ENCODE data around the gene NUTM2F. TPM values are rescaled to one million over a fixed set of nuclear protein-coding genes. Genes with fewer than 3 reads are reported as not detected.
"Not testable (repeated sequence)": the region's sequence is repeated elsewhere in the genome, so short reads cannot be mapped to it uniquely, and the experiment has no call there.

The NUTM2F gene
- total RNA-seq, 2 donors from 2014 or later: not detected

GRCh38 chr9:94340750-94341149 is 12.3 kb upstream of the NUTM2F start:
- DNase-seq (ENCODE audit: low spot score); ATAC-seq (ENCODE audit: insufficient number of reproducible peaks, low FRiP score, low read depth); H3K27me3 ChIP-seq (replicated peaks; ENCODE audit: insufficient read depth); H3K27ac ChIP-seq; H3K4me3 ChIP-seq; H3K36me3 ChIP-seq; H3K4me1 ChIP-seq (ENCODE audit: control insufficient read depth in 1 of 2, low read depth in 2 of 2); H3K9me3 ChIP-seq: not testable (repeated sequence)

- H3K4me3 ChIP-seq; DNase-seq (ENCODE audit: low spot score); ATAC-seq (ENCODE audit: insufficient number of reproducible peaks, low FRiP score, low read depth); H3K9me3 ChIP-seq; H3K27ac ChIP-seq; H3K27me3 ChIP-seq (replicated peaks; ENCODE audit: insufficient read depth); H3K36me3 ChIP-seq; H3K4me1 ChIP-seq (ENCODE audit: control insufficient read depth in 1 of 2, low read depth in 2 of 2): not testable (repeated sequence)
Measured at GRCh38 chr9:94339657-94340056, 11.2 kb upstream of the NUTM2F start.

- H3K4me1 ChIP-seq (ENCODE audit: control insufficient read depth in 1 of 2, low read depth in 2 of 2); H3K9me3 ChIP-seq; DNase-seq (ENCODE audit: low spot score); H3K4me3 ChIP-seq; H3K27ac ChIP-seq; ATAC-seq (ENCODE audit: insufficient number of reproducible peaks, low FRiP score, low read depth); H3K36me3 ChIP-seq; H3K27me3 ChIP-seq (replicated peaks; ENCODE audit: insufficient read depth): not testable (repeated sequence)
Measured at GRCh38 chr9:94338723-94339122, 10.3 kb upstream of the NUTM2F start.

GRCh38 chr9:94336445-94336844 is 8.0 kb upstream of the NUTM2F start:
- not testable (repeated sequence) for H3K4me3 ChIP-seq; H3K9me3 ChIP-seq; H3K27me3 ChIP-seq (replicated peaks; ENCODE audit: insufficient read depth); H3K4me1 ChIP-seq (ENCODE audit: control insufficient read depth in 1 of 2, low read depth in 2 of 2); H3K27ac ChIP-seq; ATAC-seq (ENCODE audit: insufficient number of reproducible peaks, low FRiP score, low read depth); DNase-seq (ENCODE audit: low spot score); H3K36me3 ChIP-seq

- ATAC-seq (ENCODE audit: insufficient number of reproducible peaks, low FRiP score, low read depth); H3K27ac ChIP-seq: not testable (repeated sequence)
Measured at GRCh38 chr9:94325583-94325982, 2.9 kb downstream of the NUTM2F start.

GRCh38 chr9:94323153-94323798 is 5.2 kb downstream of the NUTM2F start:
- not testable (repeated sequence) for DNase-seq (ENCODE audit: low spot score); H3K4me1 ChIP-seq (ENCODE audit: control insufficient read depth in 1 of 2, low read depth in 2 of 2); H3K36me3 ChIP-seq; H3K27ac ChIP-seq; H3K9me3 ChIP-seq; ATAC-seq (ENCODE audit: insufficient number of reproducible peaks, low FRiP score, low read depth); H3K27me3 ChIP-seq (replicated peaks; ENCODE audit: insufficient read depth); H3K4me3 ChIP-seq

More at GRCh38 chr9:94325583-94325982, 2.9 kb downstream of the NUTM2F start:
- DNase-seq (ENCODE audit: low spot score); H3K36me3 ChIP-seq; H3K27me3 ChIP-seq (replicated peaks; ENCODE audit: insufficient read depth); H3K4me3 ChIP-seq; H3K9me3 ChIP-seq; H3K4me1 ChIP-seq (ENCODE audit: control insufficient read depth in 1 of 2, low read depth in 2 of 2): not testable (repeated sequence)

GRCh38 chr9:94322342-94322940 is 6.0 kb downstream of the NUTM2F start:
- H3K36me3 ChIP-seq; H3K4me3 ChIP-seq; H3K4me1 ChIP-seq (ENCODE audit: control insufficient read depth in 1 of 2, low read depth in 2 of 2); DNase-seq (ENCODE audit: low spot score); H3K27ac ChIP-seq; ATAC-seq (ENCODE audit: insufficient number of reproducible peaks, low FRiP score, low read depth); H3K9me3 ChIP-seq; H3K27me3 ChIP-seq (replicated peaks; ENCODE audit: insufficient read depth): not testable (repeated sequence)

- not testable (repeated sequence) for H3K36me3 ChIP-seq; H3K27ac ChIP-seq; H3K9me3 ChIP-seq; H3K27me3 ChIP-seq (replicated peaks; ENCODE audit: insufficient read depth); ATAC-seq (ENCODE audit: insufficient number of reproducible peaks, low FRiP score, low read depth); DNase-seq (ENCODE audit: low spot score); H3K4me3 ChIP-seq; H3K4me1 ChIP-seq (ENCODE audit: control insufficient read depth in 1 of 2, low read depth in 2 of 2)
Measured at GRCh38 chr9:94317949-94318657, 10.3 kb downstream of the NUTM2F start.

GRCh38 chr9:94316236-94316635 is 12.2 kb downstream of the NUTM2F start:
- not testable (repeated sequence) for H3K9me3 ChIP-seq; H3K4me3 ChIP-seq; H3K4me1 ChIP-seq (ENCODE audit: control insufficient read depth in 1 of 2, low read depth in 2 of 2); H3K27ac ChIP-seq; H3K36me3 ChIP-seq; ATAC-seq (ENCODE audit: insufficient number of reproducible peaks, low FRiP score, low read depth); DNase-seq (ENCODE audit: low spot score); H3K27me3 ChIP-seq (replicated peaks; ENCODE audit: insufficient read depth)

- H3K27ac ChIP-seq; ATAC-seq (ENCODE audit: insufficient number of reproducible peaks, low FRiP score, low read depth); H3K9me3 ChIP-seq; DNase-seq (ENCODE audit: low spot score); H3K4me3 ChIP-seq; H3K4me1 ChIP-seq (ENCODE audit: control insufficient read depth in 1 of 2, low read depth in 2 of 2); H3K27me3 ChIP-seq (replicated peaks; ENCODE audit: insufficient read depth); H3K36me3 ChIP-seq: not testable (repeated sequence)
Measured at GRCh38 chr9:94315034-94315984, 13.1 kb downstream of the NUTM2F start.
